ENCODE measurements around the gene CHIT1. TPM values are rescaled to one million over a fixed set of nuclear protein-coding genes. Genes with fewer than 3 reads are reported as not detected.

The CHIT1 gene
- total and polyA plus RNA-seq, 8 donors: 0.05 to 0.38 (median 0.24) TPM

- 72 to 85% methylated on average over 3 of the region's 3 CpGs for WGBS, 2 donors
- no peak overlapping the region for H3K4me3 ChIP-seq
- ATAC-seq (no peak), FAIRE-seq (no peak), DNase-seq (no peak)
- no peak for TF ChIP-seq CTCF (IDR thresholded peaks at IDR 0.05)
- H3K36me3 ChIP-seq: no peaks in the 10 kb centered on the region
- H3K9me3 ChIP-seq: no peaks in the 10 kb centered on the region
- H3K27ac ChIP-seq: peak overlapping the region in 2 of 4 donors; percentile 50 to 55
- H3K4me1 ChIP-seq: no peaks in the 10 kb centered on the region
- intact Hi-C loops (cut with DNase I): no loop called here
- no peaks in the 10 kb centered on the region for H3K27me3 ChIP-seq
These were observed 41.7 kb downstream of the CHIT1 start for GRCh38 chr1:203187689-203188264.

DNA sequence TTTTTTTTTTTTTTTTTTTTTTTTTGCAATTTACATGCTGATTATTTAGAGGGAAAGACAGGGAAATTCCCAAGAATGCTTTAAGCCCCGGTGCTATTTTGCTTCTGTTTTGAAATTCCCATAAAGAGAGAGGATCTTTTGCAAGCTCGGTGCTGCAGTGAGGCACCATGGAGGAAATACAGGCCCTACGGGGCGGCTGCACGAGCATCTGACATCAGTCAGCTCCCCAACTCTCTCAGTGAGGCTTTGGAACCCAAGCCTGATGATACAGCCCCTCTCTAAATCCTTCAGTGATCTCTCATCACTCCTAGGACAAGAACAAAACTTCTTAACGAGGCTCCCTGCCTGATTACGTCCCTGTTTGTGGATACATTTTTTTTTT is 42.2 kb downstream of the CHIT1 start:
- Histone ChIP-seq H3K27me3 (no peaks in the 10 kb centered on the region), H3K4me3 (no peak overlapping the region), H3K9me3 (no peaks in the 10 kb centered on the region), H3K27ac (peak overlapping the region in 3 of 4 donors; percentile 19 to 55 (median 50)), H3K4me1 (no peaks in the 10 kb centered on the region), H3K36me3 (no peaks in the 10 kb centered on the region)
- DNase-seq: no peak
- WGBS, 2 donors: 42 to 53% methylated on average over 7 of the region's 7 CpGs
- no peak for TF ChIP-seq CTCF (IDR thresholded peaks at IDR 0.05)
- intact Hi-C loops (cut with DNase I): no loop called here
- no peak for FAIRE-seq
- ATAC-seq: peak in 3 of 4 donors; percentile 20 to 30 (median 25)

- H3K36me3 ChIP-seq: no peaks in the 10 kb centered on the region
- H3K9me3 ChIP-seq: no peaks in the 10 kb centered on the region
- ATAC-seq (peak; percentile 69 to 83 (median 73)), DNase-seq (peak in 2 of 6 donors; percentile 22 to 23), FAIRE-seq (no peak)
- intact Hi-C loops (cut with DNase I): no loop called here
- H3K27me3 ChIP-seq: no peaks in the 10 kb centered on the region
- peak within 1 kb of the TSS in 3 of 4 donors; percentile 19 to 55 (median 50) for H3K27ac ChIP-seq
- 31 to 37% methylated on average over 14 of the region's 14 CpGs for WGBS, 2 donors
- H3K4me3 ChIP-seq: no peak within 1 kb of the TSS
- H3K4me1 ChIP-seq: no peaks in the 10 kb centered on the region
- no peak for TF ChIP-seq CTCF (IDR thresholded peaks at IDR 0.05)
These were observed 42.8 kb downstream of the CHIT1 start, which contains the start of gene CHI3L1 for GRCh38 chr1:203186446-203187303. TSS of gene CHI3L1 (minus strand) at chr1:203186704. CDS start at chr1:203186623, 81 bp downstream.

- intact Hi-C loops (cut with DNase I): no loop called here
- Histone ChIP-seq H3K4me1 (no peaks in the 10 kb centered on the region), H3K4me3 (no peak overlapping the region), H3K9me3 (no peaks in the 10 kb centered on the region), H3K27me3 (no peaks in the 10 kb centered on the region), H3K27ac (peak overlapping the region in 2 of 4 donors; percentile 19 to 50), H3K36me3 (no peaks in the 10 kb centered on the region)
- TF ChIP-seq CTCF (IDR thresholded peaks at IDR 0.05): no peak
- ATAC-seq: no peak
- FAIRE-seq: no peak
- WGBS, 2 donors: 79 to 82% methylated on average over 5 of the region's 5 CpGs
- DNase-seq: no peak
These were observed 43.4 kb downstream of the CHIT1 start for GRCh38 chr1:203186091-203186445.

DNA sequence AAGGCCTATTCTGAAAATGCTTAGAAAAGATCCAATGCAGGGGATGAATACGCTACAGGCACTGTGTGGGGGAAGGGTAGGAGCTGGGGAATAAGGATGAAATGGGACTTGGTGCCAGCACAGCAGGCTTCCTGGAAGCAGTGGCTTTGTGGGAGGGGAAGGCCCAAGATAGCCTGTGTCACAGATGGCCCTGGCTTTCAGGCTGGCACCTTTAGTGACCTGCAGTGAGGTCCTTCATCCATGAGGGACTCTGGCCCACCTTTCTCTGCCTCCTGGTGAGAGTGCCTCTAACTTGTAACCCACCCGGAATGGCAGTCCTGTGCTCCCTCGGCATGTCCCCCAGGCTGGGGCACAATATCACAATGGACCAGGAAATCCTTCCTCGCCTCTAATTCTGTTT is 43.9 kb downstream of the CHIT1 start:
- 81 to 89% methylated on average over 4 of the region's 4 CpGs for WGBS, 2 donors
- FAIRE-seq (no peak), ATAC-seq (no peak), DNase-seq (no peak)
- no peaks in the 10 kb centered on the region for H3K27me3 ChIP-seq
- peak overlapping the region in 1 of 4 donors; percentile 19 for H3K27ac ChIP-seq
- H3K4me1 ChIP-seq: no peaks in the 10 kb centered on the region
- intact Hi-C loops (cut with DNase I): no loop called here
- H3K36me3 ChIP-seq: no peaks in the 10 kb centered on the region
- TF ChIP-seq CTCF (IDR thresholded peaks at IDR 0.05): no peak
- H3K4me3 ChIP-seq: no peak overlapping the region
- no peaks in the 10 kb centered on the region for H3K9me3 ChIP-seq
